DMS79 (cell line): ENCODE measurements around the gene SF3B2.
"Not testable (repeated sequence)": the region's sequence is repeated elsewhere in the genome, so short reads cannot be mapped to it uniquely, and the experiment has no call there.

ENCODE experiments used
- DNase-seq: peaks from one replicate; lab custom pipeline; 2025; lab: John Stamatoyannopoulos, UW

The SF3B2 gene, protein sequence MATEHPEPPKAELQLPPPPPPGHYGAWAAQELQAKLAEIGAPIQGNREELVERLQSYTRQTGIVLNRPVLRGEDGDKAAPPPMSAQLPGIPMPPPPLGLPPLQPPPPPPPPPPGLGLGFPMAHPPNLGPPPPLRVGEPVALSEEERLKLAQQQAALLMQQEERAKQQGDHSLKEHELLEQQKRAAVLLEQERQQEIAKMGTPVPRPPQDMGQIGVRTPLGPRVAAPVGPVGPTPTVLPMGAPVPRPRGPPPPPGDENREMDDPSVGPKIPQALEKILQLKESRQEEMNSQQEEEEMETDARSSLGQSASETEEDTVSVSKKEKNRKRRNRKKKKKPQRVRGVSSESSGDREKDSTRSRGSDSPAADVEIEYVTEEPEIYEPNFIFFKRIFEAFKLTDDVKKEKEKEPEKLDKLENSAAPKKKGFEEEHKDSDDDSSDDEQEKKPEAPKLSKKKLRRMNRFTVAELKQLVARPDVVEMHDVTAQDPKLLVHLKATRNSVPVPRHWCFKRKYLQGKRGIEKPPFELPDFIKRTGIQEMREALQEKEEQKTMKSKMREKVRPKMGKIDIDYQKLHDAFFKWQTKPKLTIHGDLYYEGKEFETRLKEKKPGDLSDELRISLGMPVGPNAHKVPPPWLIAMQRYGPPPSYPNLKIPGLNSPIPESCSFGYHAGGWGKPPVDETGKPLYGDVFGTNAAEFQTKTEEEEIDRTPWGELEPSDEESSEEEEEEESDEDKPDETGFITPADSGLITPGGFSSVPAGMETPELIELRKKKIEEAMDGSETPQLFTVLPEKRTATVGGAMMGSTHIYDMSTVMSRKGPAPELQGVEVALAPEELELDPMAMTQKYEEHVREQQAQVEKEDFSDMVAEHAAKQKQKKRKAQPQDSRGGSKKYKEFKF

DNA sequence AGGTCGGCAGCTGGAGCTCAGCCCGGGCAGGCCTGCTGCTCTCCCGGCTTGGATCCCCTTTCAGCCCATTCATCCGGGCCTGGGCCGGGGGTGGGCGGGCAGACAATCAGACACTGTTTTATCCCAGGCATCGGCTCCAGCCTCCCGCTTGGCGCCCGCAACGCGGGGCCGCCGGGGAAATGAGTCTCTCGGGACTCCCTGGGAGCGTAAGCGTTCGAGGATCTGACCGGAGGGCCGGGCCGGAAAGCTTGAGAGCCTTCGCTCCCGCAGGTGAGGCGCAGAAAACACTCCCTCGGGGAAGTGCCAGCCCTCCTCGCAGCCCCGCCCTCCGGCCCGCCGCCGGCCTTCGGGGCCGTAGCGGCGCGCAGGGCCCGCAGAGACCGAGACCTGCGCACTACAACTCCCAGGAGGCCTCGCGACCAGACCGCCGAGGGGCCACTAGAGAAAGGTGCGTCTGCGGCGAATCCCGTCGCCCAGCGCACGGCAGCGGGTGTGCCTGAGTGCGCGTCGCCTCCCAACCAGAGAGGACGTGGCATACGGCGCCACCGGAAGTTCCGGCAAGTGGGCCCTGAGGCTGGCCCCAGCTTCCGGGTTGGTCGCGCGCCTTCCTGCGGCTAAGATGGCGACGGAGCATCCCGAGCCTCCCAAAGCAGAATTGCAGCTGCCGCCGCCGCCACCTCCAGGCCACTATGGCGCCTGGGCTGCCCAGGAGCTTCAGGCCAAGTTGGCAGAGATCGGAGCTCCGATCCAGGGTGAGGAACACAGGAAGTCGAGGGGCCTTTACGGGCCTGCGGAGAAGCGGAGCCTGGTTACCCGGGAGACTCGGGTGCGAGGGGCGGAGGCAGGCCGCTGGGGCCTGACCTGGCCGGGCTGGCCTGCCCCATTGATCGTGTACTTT, at the start of gene SF3B2:
SF3B2 (plus strand) TSS at position 599 of the 898 bp plus-strand sequence; CDS start at position 620, 21 bp downstream.
- DNase-seq: peak; percentile 97

DNA sequence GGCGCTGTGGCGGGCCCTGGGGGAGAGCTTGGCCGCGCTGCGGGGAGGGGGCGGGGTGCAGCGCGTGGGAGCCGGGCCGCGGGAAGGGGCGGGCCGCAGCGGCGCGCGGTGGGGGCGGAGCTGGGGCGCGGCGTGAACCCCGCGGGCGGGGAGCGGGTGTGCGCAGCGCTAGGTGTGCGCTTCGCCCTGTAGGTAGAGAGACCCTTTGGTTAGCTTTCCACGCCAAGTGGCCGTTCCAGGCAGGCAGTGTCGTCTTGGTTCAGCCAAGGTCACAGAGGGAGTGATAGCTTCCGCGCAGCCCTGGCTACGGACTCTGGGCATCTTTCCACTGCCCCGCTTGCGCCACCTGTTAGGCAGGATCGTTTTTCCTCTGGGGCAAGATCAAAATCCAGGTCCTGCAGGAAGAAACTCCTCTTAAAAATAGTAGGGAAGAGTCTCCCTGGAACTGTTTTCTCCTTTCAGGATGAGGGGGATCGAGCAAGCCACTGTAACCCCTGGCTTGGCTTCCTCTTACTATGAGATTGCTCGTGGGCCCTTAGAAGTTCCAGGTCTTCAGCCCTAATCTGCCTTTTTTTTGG, 49.4 kb upstream of the SF3B2 start:
- DNase-seq: no peak

DNA sequence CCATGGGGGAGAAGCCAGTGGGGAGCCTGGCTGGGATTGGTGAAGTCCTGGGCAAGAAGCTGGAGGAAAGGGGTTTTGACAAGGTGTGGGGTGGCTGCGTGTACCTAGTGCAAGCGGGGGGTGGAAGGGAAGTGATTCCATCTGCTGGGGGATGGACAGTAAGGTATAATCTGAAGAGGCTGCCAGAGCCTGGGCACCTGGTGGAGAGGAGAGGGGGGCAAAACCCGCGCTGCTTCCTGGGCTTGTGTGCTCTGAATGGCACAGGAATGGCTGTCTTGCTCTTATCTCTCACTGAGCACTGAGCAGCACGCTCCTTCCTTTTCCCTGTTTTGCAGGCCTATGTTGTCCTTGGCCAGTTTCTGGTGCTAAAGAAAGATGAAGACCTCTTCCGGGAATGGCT, 48.9 kb upstream of the SF3B2 start:
- no peak for DNase-seq

DNA sequence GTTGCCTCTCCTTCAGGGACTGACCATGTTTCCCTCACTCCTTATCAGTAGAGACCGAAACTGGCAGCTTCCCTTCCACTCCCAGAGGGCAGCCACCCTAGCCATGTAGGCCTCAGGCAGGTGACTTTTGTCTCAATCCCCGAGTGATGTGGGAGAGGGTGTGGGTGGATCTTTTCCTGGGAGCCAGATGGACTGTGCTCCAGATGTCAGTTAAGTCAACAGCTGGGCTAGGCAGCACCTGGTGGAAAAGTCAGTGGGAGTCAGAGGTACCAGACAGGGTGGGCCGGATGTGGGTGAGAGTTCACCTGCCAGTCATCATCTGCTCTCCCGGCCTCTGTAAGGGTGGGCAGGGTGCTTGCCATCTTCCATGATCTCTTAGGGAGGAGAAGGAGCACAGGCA, 48.0 kb upstream of the SF3B2 start:
- DNase-seq: no peak

DNA sequence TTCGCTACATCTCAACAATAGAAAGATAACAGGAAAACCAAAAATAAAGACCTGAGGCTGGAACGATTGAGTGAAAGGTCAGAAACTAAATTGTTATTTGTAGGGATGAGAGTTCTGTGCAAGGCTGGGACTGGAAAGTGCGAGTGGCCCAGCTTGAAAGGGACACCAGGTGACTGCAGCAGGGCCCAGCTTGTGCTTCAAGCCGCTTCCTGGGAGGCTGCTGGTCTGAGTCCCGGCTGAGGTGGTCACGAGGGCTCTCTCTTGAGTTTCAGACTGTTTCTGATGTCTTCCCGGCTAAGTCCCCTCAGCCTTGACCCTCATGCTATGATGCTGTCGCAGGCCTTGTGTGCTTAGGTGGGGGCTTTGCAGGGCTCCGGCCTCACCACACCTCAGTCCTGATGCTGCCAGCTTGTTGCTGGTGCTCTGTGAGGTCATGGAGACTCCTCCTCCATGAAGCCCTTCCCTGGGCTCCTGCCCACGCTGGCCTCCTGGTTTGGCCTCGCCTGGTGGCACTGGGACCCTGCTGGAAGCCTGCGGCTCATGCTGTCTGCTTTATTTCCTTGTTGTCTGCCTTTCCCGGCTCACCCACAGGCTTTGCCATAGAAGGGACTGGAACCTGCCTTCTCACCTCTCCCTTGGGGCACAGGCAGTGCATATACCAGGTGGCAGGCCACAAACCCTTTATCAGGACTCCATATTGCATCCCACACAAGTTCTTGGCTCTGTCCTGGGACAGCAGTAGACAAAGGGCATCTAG, 45.9 kb upstream of the SF3B2 start:
- no peak for DNase-seq

DNA sequence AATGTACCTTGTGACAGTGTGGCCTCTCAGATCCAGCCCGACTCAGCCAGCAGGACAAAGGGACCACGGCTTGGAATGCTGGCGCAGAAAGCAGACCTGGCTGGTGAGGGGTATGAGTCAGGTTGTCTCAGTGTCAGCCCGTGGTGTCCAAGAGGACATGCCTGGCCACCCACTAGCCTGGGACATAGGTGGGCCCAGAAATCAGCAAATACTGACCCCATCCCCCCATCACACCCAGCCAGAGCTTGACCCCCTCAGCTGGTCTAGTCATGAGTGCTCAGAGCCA, 45.3 kb upstream of the SF3B2 start:
- no peak for DNase-seq

DNA sequence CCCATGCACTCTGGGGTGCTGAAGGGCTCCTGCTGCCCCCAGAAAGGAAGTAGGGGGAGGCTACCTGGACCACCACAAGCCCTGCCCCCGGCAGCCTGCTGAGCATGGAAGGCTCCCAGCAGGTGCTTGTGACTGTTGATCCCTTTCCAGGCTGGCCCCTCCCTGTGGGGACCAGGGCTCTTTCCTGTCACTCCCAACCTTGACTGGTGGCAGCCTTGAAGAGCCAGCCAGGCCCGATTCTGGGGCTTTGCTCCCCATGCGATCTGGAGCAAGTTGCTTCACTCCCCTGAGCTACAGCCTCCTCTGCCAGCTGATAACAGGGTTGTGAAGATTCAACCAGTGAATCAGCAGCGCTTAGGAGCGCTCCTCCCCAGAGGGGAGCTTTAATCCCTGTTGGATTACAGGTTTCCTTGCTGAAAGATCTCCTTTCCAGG, 44.9 kb upstream of the SF3B2 start:
- no peak for DNase-seq

DNA sequence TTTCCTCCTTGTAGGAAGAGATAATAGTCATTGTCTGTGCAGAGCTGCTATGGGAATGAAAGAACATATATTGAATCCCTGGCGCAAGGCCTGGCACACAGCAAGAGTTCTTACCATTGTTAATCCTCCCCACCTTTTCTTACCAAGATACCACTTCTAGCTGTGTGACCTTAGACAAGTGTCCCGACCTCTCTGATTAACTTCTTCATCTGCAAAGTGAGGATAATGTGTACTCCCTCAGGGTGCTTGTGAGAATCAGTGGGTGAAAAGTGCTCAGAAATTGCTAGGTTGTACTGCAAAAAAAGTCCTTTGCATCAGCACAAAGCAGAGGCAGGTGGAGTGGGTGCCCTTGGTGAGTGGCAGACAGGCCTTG, 44.1 kb upstream of the SF3B2 start:
- no peak for DNase-seq

- no peak for DNase-seq
These were observed 43.6 kb upstream of the SF3B2 start for GRCh38 chr11:66008468-66009101.

DNA sequence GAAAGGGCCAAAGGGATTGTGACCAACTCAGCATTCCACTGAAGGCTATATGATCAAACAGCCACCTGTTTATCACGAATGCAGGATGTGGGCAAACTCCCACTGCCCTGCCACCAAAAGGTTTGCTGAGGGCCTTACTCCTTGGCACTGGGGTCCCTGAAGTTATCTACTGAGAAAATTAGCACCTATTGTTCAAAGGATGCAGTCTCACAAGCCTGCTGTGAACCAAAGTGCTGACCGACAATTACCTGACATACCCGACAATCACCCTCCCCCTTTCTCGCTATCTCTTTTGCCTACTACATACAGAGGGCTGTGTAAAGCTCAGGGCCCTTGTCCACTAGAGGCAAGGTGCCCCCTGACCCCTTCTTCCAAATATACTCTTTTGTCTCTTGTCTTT, 42.1 kb upstream of the SF3B2 start:
- not testable (repeated sequence) for DNase-seq

GRCh38 chr11:66011239-66011784, 40.9 kb upstream of the SF3B2 start:
- peak; percentile 60 for DNase-seq

GRCh38 chr11:66011785-66012303, 40.3 kb upstream of the SF3B2 start, which contains the start of gene CST6:
CST6 (plus strand) TSS chr11:66012008; CDS start chr11:66012045, 37 bp downstream.
- DNase-seq: no peak

GRCh38 chr11:66012371-66012945, 39.7 kb upstream of the SF3B2 start:
- no peak for DNase-seq

- DNase-seq: no peak
These were observed 39.0 kb upstream of the SF3B2 start for GRCh38 chr11:66012946-66013761.

DNA sequence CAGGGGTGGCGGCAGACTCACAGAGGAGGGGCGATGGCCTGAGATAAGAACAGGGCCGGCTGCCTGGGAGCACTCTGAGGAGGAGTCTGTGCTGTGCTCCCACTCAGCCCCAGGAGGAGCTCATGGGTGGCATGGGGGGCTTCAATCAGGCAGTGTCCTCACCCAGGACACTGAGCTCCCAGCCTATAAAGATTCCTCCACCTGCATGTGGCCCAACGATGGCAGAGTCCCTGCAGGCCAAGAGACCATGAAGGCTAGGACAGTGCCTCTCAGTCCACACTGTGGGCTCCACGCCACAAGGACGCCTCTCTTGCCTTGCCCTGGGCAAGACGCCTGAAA, 38.4 kb upstream of the SF3B2 start:
- DNase-seq: no peak

GRCh38 chr11:66014804-66015453, 37.2 kb upstream of the SF3B2 start:
- no peak for DNase-seq

DNA sequence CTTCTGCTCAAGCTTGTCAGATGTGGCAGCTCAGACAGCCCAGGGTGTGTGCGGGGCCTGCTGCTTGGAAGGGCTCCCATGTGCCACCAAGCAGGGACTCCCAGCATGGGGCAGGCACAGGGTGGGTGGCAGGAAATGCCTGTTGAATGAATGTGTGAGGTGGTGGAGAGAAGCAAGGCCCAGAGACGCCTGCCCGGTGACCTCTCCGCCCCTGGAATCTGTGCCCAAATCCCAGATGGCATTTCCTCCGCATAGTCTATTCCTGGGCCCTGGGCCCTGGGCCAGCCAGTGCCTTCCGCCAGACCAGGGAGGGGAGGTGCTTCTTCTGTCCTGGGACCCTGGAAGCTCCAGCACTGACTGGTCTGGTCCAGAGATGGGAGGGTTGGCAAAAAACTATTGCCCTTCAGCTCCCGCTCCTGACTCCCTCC, 36.7 kb upstream of the SF3B2 start:
- DNase-seq: no peak
